EL (cell line): Measurements from ENCODE around the gene SMIM5.

Experiments
- DNase-seq: peaks from one replicate; pipeline ENCODE4 v3.0.0-alpha.2; 2016

Gene SMIM5

DNA sequence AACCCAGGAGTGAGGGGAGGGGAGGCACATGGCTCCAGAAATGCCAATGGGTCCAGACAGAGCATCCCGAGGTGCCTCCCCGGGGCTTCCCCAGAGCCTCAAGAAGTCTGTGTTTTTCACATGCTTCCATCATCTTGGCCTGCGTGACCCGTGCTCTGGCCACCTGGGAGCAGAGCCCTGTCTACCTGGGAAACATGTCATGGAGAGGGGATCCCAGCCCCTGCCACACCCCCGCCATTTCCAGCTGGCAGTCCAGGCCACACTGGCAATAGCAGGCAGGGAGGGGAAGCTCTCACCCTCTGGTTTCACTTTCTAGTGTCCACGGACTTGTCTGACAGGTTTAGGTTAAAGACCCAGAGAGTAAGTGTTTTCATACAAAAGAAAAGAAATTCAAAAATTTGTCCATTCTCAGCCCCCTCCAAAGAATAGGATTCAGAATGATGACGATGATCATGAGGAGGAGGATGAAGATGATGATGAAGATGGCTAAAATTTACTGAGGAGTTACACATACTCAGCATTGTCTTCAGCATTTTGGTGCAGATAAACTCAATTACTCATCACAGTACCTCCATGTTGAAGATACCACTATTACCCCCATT is 9.0 kb downstream of the SMIM5 start:
- no peak for DNase-seq

DNA sequence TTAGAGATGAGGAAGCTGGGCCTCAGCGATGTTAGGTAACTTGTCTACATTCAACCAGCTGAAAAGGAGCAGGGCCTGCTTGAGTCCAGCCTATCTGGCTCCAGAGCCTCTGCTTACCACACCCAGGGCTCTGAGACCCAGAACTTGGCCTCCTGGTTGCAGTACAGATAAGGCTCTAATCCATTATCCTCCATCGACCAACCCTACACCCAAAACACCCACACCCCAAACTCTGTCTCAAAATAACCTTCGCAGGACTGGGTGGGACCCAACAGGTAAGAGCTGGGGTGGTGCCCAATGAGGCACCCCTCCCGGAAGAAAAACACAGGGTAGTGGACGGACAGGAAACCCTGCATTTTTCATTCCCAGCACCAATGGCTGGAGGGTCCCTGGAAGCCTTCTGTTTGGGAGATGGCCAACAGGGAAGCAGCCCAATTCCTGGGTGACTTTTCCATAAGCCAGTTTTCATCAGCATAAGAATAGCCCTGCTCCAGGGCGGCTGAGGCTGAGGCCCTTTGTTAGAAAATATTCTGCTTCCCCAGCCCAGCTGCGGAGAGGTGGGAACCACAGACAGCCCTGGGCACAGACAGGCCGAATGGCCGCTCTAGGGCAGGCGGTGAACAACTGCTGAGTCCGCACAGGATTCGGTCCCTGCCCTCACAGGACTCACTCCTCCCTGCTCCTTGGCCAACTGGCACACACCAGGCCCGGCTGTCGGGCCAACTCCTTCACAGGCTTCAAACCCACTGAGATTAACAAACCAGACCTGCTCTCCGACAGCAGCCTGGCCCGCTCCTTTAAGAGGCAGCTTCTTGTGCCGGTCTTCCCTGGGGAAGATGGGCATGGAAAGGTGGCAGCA is 9.8 kb downstream of the SMIM5 start:
- DNase-seq = no peak

DNA sequence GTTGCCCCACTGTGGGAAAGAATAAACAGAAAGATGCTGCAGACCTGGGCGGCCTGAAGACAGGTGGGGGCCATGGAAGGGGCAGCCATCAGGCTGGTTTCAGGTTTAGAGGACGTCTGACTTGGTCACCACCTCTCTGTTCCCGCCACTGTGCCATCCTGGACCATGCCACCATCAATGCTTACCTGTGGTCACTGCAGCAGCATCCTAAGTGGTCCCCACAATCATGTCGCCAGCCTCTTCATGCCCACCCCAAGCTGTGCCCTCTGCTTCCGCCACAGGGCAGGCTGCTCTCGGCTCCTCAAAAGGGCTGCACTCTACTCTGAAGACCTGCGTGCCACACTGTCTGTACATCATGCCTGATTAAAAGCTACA is 10.4 kb downstream of the SMIM5 start:
- DNase-seq = no peak

DNA sequence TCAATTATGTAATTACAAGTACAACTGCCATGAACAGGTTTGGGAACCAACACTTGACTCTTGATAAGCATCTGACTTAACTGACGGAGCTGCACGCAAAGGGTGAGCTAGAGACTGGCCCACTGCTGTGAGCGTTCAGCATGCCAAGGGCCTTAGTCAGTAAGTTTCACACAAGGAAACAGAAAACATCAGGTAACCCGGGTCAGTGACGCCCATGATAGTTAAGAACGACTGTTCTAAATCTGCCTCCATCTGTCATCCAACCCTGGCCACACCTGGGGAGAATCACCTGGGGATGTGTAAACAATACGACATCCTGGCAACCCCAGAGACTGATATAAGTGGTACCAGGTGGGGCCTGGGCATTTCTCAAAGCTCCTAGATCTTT is 12.3 kb downstream of the SMIM5 start:
- DNase-seq = no peak

DNA sequence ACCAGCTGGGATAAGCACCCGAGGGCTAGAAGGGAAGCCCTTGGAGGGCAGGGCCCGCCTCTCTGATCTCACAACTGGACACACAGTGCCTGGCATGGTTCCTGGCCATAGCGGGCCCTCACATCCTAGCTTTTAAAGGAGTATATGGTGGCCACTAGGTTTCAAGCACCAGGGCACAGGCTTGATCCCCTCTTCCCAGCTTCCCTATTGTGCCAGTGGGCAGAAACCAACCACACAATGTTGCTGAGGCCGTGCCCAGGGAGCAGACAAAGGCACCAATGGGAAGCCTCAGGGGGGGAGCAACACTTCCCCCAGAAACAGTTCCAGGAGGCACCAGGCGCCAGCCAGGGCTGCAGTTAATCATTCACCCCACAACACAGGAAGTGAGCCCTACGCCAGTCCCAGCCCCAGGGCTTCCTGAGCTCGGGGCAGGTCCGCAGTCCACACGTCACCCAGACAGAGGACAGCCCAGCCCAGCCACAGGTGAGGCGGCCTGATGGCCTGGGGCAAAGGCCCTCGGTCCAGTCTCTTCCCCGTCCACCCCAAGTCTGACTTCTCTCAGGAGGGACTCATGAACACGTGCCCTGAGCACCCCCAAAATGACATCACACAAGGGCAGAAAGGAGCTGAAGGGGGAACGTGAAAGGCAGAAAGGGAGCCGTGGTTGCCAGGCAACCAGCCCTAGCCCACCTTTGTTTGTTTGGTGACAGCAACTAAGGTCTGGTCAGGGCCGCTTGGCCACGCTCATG is 12.8 kb downstream of the SMIM5 start:
- DNase-seq = no peak

DNA sequence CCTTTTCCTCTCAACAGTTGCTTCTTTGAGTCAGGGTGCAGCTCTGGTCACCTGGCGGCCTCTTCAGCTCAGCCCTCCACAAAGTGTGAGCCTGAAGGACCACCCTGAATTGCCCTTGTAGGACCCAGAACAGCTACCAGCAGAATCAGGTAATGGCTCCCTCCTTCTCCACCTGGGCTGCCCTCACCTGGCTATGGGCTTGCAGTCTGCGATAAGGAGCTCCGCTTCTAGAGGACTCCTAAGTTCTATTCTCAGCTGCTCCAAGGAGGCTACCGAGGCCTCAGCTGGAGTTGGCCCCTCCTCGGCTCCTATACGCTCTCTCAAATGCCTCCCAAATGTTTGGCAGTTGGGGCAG is 13.4 kb downstream of the SMIM5 start:
- no peak for DNase-seq

DNA sequence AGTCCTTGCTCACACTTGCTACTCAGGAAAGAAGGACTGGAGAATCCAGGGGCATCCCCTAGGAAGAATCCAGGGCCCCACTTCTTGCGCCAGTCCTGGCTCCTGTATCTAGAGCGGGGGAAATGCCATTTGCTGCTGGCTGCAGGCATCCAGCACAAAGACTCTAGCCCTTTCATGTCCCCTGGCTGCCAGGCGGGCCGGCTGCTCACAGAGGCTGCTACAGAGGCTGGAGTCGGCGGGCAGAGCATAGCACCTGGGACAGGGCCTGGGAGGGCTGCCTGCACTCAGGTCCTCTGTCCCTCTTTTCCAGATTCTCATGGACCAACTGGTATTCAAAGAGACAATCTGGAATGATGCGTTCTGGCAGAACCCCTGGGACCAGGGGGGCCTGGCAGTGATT is 13.8 kb downstream of the SMIM5 start:
- no peak for DNase-seq

DNA sequence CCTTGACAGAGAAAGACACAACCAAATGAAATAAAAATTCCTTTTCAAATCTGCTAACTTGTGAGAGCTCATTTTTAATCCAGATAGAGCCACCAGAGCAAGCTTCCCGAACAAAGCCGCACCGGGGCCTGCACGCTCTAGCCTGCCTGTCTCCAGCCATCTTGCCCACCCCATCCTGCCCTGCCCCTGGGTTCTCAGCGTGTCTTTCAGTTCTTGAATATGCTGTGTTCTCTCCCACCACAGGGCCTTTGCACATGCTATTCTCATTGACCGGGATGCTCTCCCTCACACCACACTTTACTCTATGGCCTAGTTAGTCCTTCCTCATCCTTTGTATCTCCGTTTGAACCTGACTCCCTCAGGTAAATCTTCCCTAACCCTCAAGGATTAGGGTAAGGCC is 14.7 kb downstream of the SMIM5 start:
- no peak for DNase-seq

DNA sequence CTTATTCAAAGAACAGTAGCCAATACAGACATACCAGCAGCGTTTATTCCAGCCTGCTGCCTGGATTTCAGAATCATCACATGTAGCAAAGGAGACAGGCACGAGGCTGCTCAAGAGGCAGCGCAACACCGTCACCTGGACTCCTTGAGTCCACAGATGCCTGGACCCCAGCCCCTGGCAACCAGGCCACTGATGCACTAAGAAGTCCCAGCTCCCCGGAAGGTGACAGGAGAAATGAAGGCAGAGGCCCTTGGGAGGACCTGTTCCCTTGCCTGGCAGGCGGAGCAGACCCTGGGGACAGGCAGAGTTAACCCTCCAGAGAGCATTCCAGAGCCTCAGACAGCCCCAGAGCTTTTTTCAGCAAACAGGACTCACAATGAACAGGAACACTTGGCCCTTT is 16.5 kb downstream of the SMIM5 start:
- DNase-seq = no peak

DNA sequence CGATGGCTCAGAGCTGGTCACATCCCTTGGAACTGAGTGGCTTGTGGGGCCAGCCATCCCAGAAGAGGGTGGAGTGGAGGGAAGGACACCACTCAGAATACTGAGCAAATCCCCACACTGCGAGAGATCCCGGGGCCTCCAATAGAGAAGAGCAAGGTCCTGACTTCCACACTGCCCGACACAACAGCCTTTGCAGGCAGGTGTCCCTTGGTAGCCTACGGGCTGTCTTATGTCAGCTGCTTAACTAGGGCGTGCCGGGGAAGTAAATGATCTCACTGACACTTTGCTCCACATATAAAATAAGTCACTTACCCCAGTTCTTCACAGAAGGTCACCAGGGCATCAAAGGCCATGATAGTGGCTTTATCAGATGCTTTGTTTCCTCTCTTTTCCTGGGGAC is 17.6 kb downstream of the SMIM5 start:
- no peak for DNase-seq

DNA sequence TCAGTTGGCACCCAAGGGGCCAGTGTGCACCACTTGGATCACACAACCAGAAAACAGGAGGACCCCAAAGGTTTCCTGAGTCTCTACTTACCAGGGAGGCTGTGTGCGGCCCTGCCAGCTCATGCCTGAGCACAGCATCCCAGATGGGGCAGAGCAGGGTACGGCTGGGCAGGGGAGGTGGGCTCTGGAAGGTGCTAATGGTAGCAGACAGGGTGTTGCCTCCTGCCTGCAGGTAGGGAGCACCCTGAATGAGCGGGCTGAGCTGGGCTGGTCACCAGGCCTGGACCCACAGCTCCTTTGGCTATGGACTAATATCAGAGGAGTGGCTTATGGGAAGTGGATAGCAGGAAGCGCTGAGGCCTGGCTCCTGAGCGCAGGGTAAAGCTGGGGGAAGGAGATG is 19.1 kb downstream of the SMIM5 start:
- DNase-seq = no peak

DNA sequence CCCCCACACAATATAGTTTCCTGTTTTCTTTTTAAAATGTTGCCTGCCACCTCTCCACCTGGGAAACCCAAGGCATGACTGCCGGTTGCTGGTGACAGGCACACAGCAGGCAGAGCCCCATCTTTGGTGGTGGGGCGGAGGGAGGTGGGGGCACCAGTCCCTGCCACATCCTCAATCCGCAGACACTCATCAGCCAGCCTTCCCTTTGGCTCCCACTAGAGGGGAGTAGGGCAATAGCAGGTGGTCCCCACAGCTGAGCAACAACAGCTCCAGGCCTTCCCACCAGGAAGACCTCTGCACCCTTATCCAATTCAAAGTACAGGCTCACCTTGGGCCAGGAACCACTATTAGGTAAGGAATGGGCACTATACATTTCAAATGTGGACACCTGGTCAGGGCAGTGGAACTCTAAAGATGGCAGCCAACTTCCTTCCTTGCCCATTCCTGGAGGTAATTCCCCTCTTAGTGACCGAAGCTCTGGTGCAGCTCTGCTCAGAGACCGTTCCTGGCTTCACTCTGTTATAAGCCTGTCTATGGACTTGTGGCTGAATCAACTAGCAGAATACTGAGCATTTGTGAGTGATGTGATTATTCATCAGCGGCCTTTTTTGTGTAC is 19.8 kb downstream of the SMIM5 start:
- DNase-seq = peak; percentile 41

DNA sequence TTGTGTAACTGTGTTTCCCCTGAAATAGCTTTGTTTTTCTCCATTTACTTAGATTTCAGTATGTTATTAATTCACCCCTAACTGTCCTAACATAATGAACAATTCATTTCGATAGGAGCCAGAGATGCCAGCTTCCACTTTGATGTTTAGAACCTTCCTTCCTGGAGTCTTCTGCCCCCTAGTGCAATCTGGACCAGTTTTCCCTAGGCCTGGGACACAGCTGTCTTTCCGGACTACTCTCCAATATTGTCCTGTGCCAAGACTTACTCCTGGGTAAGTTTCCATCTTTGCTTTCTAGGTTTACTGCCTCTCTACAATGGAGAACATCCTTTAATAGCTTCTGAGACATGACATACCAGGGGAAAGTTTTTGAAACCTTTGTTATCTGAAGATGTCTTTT is 20.9 kb downstream of the SMIM5 start:
- DNase-seq = no peak

DNA sequence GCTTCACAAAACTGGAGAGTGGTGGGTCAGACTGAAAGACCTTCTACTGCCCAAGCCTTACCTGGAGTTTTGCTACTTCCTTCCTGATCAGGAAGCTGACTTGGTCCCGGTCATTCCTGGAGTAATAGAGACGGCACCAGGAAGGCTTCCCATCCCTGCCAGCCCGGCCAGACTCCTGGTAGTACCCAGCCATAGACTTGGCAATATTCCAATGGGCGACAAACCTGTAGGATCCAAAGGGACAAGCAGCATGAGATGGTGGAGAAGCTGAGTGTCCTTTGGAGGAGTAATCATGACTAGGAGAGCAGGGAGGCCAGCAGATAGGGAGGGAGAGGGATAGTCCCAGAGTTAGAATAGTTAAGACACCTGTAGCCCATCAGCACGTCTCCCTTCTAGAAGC is 25.0 kb downstream of the SMIM5 start:
- DNase-seq = no peak

DNA sequence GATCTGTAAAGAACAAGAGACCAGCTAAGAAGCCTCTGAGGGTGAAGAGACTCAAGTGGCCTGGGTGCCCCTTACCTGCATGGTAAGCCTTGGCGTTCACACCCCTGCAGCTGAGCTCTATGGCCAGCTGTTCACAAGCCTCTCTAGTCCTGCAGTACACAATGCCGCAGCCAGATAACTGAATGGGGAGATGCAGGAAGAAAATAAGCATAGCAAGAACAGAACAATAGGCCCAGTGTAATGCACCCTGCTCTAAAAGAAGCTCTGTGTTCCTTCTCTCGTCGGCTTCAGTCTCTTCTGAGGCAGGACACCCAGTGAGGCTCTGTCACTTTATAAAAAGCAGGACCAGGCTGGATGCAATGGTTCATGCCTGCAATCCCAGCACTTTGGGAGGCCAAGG is 28.3 kb downstream of the SMIM5 start:
- no peak for DNase-seq

DNA sequence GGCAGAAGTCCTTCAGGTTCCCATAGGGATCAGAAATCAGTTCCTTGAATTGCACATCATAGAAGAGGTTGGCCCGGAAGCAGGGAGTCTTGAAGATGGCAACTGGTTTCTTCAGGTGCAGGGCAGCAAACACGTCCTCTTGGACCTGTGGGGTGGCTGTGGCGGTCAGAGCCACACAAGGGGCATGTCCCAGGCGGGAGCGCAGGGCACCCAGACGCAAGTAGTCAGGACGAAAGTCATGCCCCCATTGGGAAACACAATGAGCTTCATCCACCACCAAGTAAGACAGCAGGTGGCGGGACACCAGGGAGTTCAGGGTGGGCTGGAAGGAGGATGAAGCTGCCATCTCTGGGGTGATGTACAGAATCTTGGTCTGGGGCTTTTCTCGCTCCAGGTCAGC is 29.3 kb downstream of the SMIM5 start:
- DNase-seq = no peak

DNA sequence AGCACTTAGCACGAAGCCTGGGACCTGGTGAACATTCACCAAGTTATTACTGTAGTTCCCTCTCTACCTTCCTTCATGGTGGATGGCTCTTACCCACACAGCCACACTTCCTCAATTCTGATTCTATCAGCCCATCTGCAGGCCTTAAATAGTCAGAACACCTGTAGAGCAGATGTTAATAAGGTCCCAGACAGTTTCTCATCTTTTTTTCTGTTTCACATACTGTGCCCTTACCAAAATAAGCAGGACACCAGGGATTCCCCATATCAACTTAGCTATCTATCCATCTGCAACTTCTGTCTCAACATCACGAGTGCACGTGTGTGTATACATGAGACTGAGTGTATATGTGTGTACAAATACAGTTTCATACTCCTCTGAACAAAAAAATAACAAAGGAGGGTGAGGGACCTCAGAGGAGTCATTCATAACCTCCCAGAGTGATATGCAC is 30.9 kb downstream of the SMIM5 start:
- no peak for DNase-seq

DNA sequence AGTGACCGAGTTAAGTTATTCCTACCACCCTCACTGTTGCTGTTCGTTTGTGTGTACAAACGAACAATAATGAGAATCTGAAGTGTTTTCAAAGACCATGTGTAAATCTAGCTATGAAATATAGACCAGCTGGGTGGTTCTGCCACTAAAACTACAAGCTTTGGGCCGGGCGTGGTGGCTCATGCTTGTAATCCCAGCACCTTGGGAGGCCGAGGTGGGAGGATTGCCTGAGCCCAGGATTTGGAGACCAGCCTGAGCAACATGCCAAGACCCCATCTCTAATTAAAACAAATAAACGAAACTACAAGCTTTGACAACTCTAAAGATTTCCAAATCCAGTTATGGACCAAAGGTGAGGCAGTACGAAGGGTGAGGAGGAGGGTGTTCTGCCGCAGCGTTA is 32.7 kb downstream of the SMIM5 start:
- no peak for DNase-seq

DNA sequence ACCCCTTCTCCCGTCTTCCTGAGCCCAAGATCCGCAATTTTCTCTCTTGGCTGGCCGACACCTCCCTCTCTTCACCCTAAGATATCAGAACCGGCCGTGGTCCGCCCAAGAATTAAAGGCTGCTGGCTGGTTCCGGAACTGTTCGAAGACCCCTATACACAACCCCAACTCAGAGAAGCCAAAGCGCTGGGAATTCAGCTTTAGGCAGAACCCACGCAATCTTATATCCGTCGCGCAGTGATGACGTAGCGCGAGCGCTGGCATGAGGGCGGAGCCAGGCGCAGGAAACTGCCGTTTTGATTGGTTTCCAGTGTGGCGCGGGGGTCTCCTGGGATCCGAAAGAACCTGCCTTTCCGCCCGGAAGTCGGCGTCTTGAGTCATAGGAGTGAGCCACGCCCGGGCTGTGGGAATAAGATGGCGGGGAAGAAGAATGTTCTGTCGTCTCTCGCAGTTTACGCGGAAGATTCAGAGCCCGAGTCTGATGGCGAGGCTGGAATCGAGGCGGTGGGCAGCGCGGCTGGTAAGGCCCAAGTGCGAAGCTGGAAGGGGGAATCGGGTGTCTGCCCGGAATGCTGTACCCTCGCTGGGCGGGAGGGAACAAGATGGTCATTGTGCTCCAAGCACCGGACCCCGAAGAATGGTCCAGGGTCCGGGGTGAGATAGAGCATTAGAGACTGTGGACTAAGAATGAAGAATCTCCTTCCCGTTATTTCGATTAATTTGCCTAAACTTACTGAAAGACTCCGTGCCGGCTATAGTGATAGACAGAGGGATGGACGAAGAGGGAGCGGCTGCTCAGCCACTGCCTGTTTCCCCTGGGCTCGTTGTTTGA is 33.9 kb downstream of the SMIM5 start, which contains the start of the genes RECQL5 and SAP30BP:
Gene RECQL5 (minus strand): TSS at position 196 of the 832 bp plus-strand sequence. CDS start 597 bp downstream, outside the sequence.
Gene SAP30BP (plus strand): TSS at position 380 of the 832 bp plus-strand sequence. CDS start 35 bp downstream, at position 415.
- peak; percentile 98 for DNase-seq

DNA sequence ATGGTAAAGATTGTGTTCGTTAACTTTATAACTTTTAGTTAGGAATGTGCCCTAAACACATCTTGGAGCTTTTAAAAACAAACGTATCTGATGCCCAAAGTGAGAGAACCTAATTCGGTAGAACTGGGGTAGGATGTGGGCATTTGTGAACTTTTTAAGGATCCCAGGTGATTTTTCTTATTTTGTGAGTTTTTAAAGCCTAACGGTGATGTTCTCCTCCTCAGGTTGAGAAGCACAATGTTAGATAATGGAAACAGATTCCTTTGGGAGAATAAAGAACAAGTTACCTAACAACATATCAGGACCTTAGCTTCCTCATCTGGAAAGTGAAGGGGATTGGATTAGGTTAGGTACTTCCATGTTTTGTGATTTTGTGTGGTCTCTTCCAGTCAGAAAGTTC is 34.6 kb downstream of the SMIM5 start:
- no peak for DNase-seq

DNA sequence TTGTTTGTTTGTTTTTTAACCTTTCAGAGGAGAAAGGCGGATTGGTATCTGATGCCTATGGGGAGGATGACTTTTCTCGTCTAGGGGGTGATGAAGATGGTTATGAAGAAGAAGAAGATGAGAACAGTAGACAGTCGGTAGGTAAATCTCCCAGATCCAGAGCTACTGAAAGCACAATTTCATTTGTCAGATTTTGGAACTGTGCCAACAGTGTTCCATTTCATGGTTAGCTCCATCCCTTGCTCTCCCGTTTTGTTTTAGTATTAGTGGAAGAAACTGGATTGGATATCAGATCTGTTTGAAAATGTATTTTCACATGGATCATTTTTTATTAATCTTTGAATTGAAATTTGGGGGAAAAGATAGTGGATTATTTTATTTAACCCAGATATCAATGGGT is 35.3 kb downstream of the SMIM5 start:
- no peak for DNase-seq

DNA sequence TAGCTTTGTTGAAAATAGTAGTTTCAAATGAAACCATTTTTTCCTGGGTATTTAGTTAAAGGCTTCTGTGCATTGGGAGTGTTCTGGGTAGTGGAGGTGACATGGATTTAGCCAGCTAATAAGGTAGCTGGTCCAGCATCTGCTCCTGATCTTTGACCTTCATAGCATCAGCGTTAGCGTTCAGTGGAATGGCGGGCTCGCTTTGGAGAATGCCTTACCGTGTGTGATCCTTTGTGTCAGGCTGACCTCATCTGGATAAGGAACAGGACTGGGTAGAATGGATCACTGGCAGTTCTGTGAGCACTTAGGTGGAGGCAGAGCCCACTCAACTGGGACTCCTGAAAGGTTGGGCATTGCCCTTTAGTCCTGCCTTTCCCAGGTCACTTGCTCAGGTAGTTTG is 37.6 kb downstream of the SMIM5 start:
- DNase-seq = no peak

DNA sequence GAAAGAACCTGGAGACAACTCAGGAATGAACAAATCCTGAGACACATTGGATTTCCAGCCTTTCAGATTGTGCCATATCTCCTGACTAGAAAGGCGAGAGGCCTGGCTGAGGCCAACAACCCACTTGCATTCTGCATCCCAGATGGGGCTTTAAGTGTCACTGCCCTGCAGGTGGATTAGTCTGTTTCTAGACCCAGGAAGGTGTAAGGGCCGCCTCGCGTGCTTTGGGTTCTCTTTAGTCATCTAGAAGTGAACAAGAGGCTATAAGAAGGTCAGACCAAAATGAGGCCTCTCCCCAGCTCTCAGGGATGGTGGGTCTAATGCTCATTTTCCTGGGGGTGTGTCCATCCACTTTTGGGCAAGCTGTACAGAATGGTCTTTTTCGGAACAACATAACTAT is 38.8 kb downstream of the SMIM5 start:
- no peak for DNase-seq
